NCI-H510A (cell line): ENCODE data around the gene IL1RAP.

Source experiments
- DNase-seq: peaks from one replicate; lab custom pipeline; 2025; lab: John Stamatoyannopoulos, UW

IL1RAP gene

GRCh38 chr3:190614226-190615059 is 100.6 kb downstream of the IL1RAP start:
- no peak for DNase-seq

DNA sequence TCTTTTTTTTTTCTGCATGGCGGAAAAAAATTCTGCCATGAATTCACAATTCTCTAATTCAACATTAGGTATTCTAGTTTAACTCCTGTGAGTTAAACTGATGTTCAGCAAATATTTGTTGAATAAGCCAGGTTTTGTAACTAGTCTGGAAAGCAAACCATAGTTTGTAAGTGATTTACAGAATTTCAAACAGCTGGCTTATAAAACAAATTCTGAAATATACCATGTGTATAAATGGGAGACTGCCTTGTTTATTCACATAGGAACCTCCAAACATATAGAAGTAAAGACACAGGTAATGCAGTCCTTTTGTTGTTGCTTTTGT is 101.1 kb downstream of the IL1RAP start:
- no peak for DNase-seq

DNA sequence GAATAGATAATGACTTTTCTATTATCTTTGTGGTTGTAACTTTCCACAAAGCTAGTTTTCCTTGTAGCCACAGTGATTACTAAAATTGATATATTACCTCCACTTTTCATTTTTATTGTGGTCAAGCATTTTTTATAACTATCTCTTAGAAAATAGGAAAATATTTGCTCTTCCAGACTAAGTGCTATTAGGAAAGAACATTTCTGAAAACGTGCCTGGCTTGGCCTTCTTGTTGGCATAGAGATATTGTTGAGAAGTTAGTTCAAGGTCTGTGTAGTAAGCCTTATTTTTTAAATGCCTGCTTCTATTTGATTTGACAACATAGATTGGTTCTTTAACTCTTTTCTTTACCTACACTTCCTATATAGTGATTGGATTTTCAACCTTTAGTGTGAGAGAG is 101.7 kb downstream of the IL1RAP start:
- no peak for DNase-seq

DNA sequence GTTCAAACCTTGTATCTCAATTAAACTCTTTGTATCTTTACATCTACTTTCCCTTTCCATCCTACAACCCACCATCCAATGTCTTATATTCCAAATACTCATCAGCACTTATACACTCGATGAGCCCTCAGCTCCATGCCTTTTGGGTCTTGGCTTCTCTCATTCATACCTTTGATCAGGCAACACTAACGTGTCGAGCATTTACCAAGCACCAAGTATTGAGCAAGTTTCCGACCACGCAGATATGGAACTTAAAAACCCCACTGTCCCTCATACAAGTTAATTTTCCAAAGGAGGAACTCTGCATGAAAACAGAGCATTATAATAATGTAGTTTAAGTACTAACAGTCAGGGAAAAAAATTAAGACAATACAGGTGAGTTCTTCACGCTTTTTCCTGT is 102.8 kb downstream of the IL1RAP start:
- DNase-seq, result no peak

- DNase-seq, result no peak
Observed at GRCh38 chr3:190617185-190617584, 103.3 kb downstream of the IL1RAP start.

GRCh38 chr3:190618330-190619030 is 104.6 kb downstream of the IL1RAP start:
- no peak for DNase-seq

DNA sequence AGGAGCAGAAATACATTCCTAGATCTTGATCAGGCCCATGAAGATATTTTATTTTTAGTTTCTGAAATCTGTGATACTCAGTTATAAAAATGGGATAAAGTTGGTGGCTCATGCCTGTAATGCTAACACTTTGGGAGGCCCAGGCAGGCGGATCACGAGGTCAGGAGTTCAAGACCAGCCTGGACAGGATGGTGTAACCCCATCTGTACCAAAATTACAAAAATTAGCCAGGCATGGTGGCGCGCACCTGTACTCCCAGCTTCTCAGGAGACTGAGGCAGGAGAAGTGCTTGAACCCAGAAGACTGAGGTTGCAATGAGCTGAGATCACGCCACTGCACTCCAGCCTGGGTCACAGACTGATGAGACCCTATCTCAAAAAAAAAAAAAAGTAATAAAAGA is 105.5 kb downstream of the IL1RAP start:
- DNase-seq, result no peak

GRCh38 chr3:190619761-190620160 is 105.9 kb downstream of the IL1RAP start:
- DNase-seq, result no peak

DNA sequence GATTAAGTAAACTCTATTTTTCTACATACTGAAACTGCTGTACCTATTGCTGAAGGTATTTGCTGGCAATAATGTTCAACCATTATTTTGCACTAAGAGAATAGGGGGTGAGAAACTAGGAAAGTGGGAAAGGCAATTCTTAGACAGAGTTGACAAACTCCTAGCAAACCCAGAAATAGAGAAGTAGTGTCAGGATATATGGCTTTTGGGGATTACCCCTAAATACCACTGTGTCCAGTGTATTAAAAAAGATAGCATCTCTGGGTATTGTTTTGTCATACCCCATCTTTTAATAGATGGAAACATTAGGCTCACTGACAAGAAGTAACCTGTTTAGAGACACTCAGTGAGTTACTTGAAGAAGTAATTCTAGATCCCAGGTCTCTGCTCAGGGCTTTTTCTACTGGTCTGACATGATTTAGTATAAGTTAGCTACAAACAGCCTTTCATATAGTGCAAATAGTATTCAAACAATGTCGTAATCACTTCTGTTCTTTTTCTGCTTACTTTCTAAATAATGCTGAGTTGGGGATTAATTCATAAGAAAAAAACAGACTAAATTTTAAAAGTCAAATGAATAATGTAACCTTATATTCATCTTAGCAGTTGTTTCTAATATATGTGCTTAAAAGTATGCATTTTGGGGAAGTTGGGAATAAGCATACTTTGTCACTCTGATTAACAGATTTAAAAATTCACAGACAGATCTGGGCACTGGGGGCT is 107.2 kb downstream of the IL1RAP start:
- no peak for DNase-seq

DNA sequence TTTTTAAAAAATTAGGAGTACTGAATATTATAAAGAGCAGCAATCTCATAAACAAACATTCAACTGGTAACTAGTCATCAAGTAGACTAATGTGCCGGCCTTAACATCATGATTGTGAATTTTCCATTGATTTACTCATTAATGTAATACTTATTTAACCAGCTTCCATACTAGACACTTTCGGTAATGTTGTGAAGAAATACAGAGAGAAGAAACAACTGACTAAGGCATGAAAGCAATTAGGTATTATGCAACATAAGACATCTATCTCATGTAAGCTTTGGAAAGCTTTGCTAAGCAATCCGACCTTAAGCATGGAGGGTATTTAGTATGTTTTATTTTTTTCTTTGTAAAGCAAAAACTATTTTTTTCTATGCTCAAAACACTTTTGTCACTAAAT is 108.0 kb downstream of the IL1RAP start:
- DNase-seq, result no peak

DNA sequence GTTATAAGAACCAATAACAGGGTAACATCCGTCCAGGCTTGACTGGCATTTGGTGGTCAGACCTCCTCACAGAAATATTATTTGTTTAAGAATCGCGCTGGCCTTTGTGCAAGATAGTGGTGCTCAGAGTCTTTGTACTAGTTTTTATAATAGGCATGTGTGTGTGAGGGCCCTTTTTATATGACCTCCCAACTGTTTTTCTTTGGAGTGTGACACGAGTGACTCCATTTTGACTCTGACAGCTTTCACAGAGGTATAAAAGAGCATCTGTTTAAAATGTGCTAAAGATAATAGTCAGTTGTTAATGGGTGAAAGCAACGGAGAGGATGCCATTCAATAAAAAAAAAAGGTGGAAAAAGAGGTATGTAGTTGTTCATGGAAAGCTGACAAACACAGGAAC is 110.4 kb downstream of the IL1RAP start:
- no peak for DNase-seq

- DNase-seq, result no peak
Observed at GRCh38 chr3:190626951-190627620, 113.2 kb downstream of the IL1RAP start.

GRCh38 chr3:190629088-190629487 is 115.2 kb downstream of the IL1RAP start:
- no peak for DNase-seq

- DNase-seq, result no peak
Observed at GRCh38 chr3:190631295-190631694, 117.4 kb downstream of the IL1RAP start.

DNA sequence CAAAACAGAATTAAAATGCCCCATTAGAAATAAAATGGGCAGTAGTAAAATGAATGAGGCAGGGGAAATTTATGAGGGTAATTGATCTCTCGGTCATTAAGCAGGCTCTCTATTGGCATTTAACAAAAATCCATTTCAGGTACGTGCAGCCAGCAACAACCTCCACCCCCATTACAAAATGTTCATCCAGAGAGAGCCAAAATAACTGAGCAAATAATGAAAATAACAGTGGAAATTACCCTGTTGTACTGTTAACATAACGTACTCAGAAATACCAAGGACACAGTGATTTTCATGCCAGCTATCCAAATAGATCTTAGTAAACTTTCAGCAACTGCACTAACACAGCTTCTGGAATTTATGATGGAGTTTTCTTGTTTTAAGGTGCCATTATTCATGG is 127.7 kb downstream of the IL1RAP start:
- DNase-seq, result no peak

- DNase-seq, result no peak
Observed at GRCh38 chr3:190642016-190642415, 128.1 kb downstream of the IL1RAP start.

- DNase-seq, result no peak
Observed at GRCh38 chr3:190644035-190644434, 130.2 kb downstream of the IL1RAP start.

GRCh38 chr3:190644766-190645165 is 130.9 kb downstream of the IL1RAP start:
- no peak for DNase-seq

- no peak for DNase-seq
Observed at GRCh38 chr3:190645932-190646460, 132.1 kb downstream of the IL1RAP start.

- no peak for DNase-seq
Observed at GRCh38 chr3:190646996-190647395, 133.1 kb downstream of the IL1RAP start.

GRCh38 chr3:190655933-190656332 is 142.0 kb downstream of the IL1RAP start:
- DNase-seq, result no peak

DNA sequence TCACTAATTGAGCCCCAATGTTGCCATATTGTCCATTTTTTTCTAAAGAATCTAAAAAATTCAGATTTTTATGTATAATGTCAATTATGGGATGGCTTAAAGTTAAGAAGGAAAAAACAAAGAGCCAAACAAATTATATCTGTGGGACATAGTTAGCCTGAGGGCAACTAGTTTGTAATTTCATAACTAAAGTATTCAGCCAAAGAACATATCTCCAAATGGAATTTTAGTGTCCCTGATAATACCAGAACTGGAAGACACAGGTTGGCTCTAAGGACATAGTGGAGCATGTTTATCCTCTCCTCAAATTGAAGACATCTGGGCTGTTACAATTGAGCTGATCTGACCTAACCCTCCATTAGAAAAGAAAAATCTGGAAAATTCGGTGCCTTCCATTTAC is 144.2 kb downstream of the IL1RAP start:
- DNase-seq, result no peak
